Measurements from ENCODE around the gene TFDP2.

DNA sequence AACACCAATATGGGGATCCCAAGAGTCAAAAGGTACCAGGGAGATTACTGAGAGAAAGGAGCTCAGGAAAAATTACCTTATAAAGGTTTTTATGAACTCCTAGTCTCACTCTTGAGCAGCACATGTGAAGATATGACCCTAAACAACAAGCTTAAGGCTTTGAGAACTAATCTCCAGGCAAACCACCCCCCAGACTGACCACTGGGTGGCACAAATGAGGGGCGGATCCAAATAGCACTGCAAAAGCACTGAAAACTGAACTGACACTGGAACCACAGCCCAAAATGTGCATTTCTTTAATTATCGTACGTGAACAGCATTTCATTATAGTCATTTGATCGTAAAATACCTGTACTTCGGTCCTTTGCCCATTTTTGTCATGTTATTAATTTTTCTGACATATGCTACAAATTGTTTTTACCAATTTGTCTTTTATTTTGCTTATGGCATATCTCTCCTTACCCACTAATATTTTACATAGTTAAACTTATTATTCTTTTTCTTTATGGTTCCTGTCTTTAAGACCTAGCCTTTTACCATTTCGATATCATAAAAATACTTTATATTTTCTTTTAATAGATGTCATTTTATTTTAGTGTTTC, 31.5 kb upstream of the TFDP2 start:
- peak; percentile 36 to 61 (median 58) for TF ChIP-seq CTCF (IDR thresholded peaks at IDR 0.05)
- TF ChIP-seq POLR2A (IDR thresholded peaks at IDR 0.05), result no peak
